ENCODE data around the gene VAV3.

GRCh38 chr1:107806902-107807301, 158.1 kb downstream of the VAV3 start:
- TF ChIP-seq CTCF (optimal IDR thresholded peaks at IDR 0.05 in 1 of 3, IDR thresholded peaks at IDR 0.05 in 1 of 3, conservative IDR thresholded peaks at IDR 0.05 in 1 of 3; ENCODE audit: extremely low read depth in 1 of 3, insufficient read depth in 2 of 3, low read length in 3 of 3) (no peak), EZH2 (IDR thresholded peaks at IDR 0.05; ENCODE audit: low read length) (no peak)
